Endothelial cell of umbilical vein (primary cell): ENCODE results near the gene KCTD20. TPM values are rescaled to one million over a fixed set of nuclear protein-coding genes. Genes with fewer than 3 reads are reported as not detected.

ENCODE experiments used
- BruUV-seq: library from RNA; stranded (reverse); fragments of 400-500 nt; replicated peaks from 2 replicates; lab custom pipeline; 2021; lab: Mats Ljungman, UMichigan
- CTCF ChIA-PET: fragments of 300-600, 350-600 bp; sonication (Branson Sonifier 250); formaldehyde crosslinking; loops from one replicate; lab custom pipeline; 2021; ENCODE audit warnings: antibody characterized with exemption, inconsistent platforms; lab: Charles Lee
- POLR2A ChIA-PET: fragments of 300-600, 350-600 bp; sonication (Branson Sonifier 250); formaldehyde crosslinking; loops from one replicate; lab custom pipeline; 2021; ENCODE audit warnings: antibody characterized with exemption, inconsistent platforms; lab: Charles Lee
- DNase-seq: peaks from one replicate; pipeline ENCODE4 v3.0.0-alpha.2; 2011; ENCODE audit warnings: low read depth, low spot score
- FAIRE-seq: peaks from 2 replicates; lab custom pipeline; 2011; peaks lifted over from hg19 to GRCh38; lab: Jason Lieb, UNC
- H2AFZ ChIP-seq: 2 replicates; pipeline ENCODE4 v1.6.0; 2012; ENCODE audit warnings: low read depth, low read length, control low read depth, inconsistent platforms
- H3K27ac ChIP-seq: 2 replicates; pipeline ENCODE4 v1.5.1; 2011; ENCODE audit warnings: low read depth, mild to moderate bottlenecking, control low read depth, low read length, moderate library complexity; ENCODE audit not compliant: insufficient read depth
- H3K27me3 ChIP-seq, 2 experiments: 2 replicates each; pipeline versions ENCODE4 v1.6.0 to v1.6.1; 2011; ENCODE audit warnings: low read length in 2 of 2, mixed read lengths in 1 of 2; ENCODE audit not compliant: control insufficient read depth in 2 of 2, insufficient read depth in 2 of 2
- H3K36me3 ChIP-seq, 2 experiments: 2 replicates in 1 of 2; 3 replicates in 1 of 2; pipeline ENCODE4 v1.5.1; 2011; ENCODE audit warnings: low read length in 2 of 2, mild to moderate bottlenecking in 1 of 2, moderate library complexity in 1 of 2; ENCODE audit not compliant: control insufficient read depth in 2 of 2, insufficient read depth in 2 of 2; ENCODE audit errors: extremely low read depth in 1 of 2
- H3K4me1 ChIP-seq: 3 replicates; pipeline ENCODE4 v1.5.1; 2011; ENCODE audit warnings: mild to moderate bottlenecking, low read length; ENCODE audit not compliant: control insufficient read depth, insufficient read depth; ENCODE audit errors: extremely low read depth
- H3K4me2 ChIP-seq: 2 replicates; pipeline ENCODE4 v1.6.1; 2011; ENCODE audit warnings: low read length, control low read depth, mixed read lengths; ENCODE audit not compliant: insufficient read depth
- H3K4me3 ChIP-seq, 3 experiments: fragments of 200-600 bp in 1 of 3; sonication (generic), shearing (Covaris generic) in 1 of 3; replicated peaks in 1 of 3; 2 replicates each; pipeline ENCODE4 v1.5.1; 2011 to 2016; ENCODE audit warnings: control low read depth in 3 of 3, low read length in 3 of 3, mild to moderate bottlenecking in 2 of 3, inconsistent platforms in 1 of 3, low read depth in 1 of 3, moderate library complexity in 1 of 3; ENCODE audit not compliant: insufficient read depth in 1 of 3
- H3K79me2 ChIP-seq: 2 replicates; pipeline ENCODE4 v1.6.0; 2012; ENCODE audit warnings: low read length, inconsistent platforms; ENCODE audit not compliant: control insufficient read depth, insufficient read depth
- H3K9ac ChIP-seq: replicated peaks from 2 replicates; pipeline ENCODE3; 2011; ENCODE audit warnings: low read length, control low read depth; ENCODE audit not compliant: insufficient read depth; ENCODE audit errors: extremely low read depth
- H3K9me1 ChIP-seq: replicated peaks from 3 replicates; pipeline ENCODE4 v1.6.0; 2011; ENCODE audit warnings: mild to moderate bottlenecking, low read length; ENCODE audit not compliant: control insufficient read depth, insufficient read depth; ENCODE audit errors: extremely low read depth
- H3K9me3 ChIP-seq: replicated peaks from 2 replicates; pipeline ENCODE4 v1.5.1; 2012; ENCODE audit warnings: low read length, inconsistent platforms; ENCODE audit not compliant: control insufficient read depth, insufficient read depth
- H4K20me1 ChIP-seq: replicated peaks from 2 replicates; pipeline ENCODE3; 2011; ENCODE audit warnings: mild to moderate bottlenecking, low read length; ENCODE audit not compliant: control insufficient read depth, insufficient read depth; ENCODE audit errors: extremely low read depth
- EZH2 ChIP-seq: IDR thresholded peaks from 2 replicates; pipeline ENCODE4 v1.6.1; 2012; ENCODE audit warnings: borderline replicate concordance, low read depth, mild to moderate bottlenecking, moderate library complexity, low read length, inconsistent platforms; ENCODE audit not compliant: severe bottlenecking
- JUN ChIP-seq: IDR thresholded peaks from 2 replicates; pipeline ENCODE4 v1.6.1; 2011; ENCODE audit warnings: borderline replicate concordance, low read depth; ENCODE audit not compliant: insufficient read length, insufficient read depth
- MYC ChIP-seq: IDR thresholded peaks from one replicate; pipeline ENCODE4 v1.6.1; 2011; ENCODE audit warnings: mild to moderate bottlenecking, low read depth, low read length
- POLR2A ChIP-seq: IDR thresholded peaks from 2 replicates; pipeline ENCODE4 v1.6.1; 2012; ENCODE audit warnings: low read depth, mild to moderate bottlenecking, control low read depth, low read length
- dilution Hi-C: fragments of 300-500 bp; cut with MboI; formaldehyde crosslinking; loops from one replicate; pipeline ENCODE4 v1.15.0; 2019; ENCODE audit warnings: low sequenced_read_pairs; ENCODE audit not compliant: extremely low pct_ligation_motif_present
- intact Hi-C: fragments of 100-400 bp; cut with micrococcal nuclease; formaldehyde crosslinking; loops from one replicate; pipeline ENCODE4 v1.10.0; 2022
- polyA plus RNA-seq, 4 experiments: library from polyadenylated mRNA; depleted of rRNA in 3 of 4; stranded (reverse) in 3 of 4; unstranded in 1 of 4; fragments of >200 nt; gene quantifications; 2 replicates each; pipeline versions ENCODE4 v1.2.1 to v1.2.3, GENCODE V29; 2011 to 2012; ENCODE audit warnings: missing spikeins in 1 of 4
- total RNA-seq: library from RNA; stranded (reverse); gene quantifications from 2 replicates; pipeline ENCODE4 v1.2.3, GENCODE V29; 2021
- TF ChIP-seq, protein P1 (sequence below): IDR thresholded peaks from 2 replicates; pipeline ENCODE4 v1.6.1; 2011; ENCODE audit not compliant: insufficient read depth, insufficient read length

Gene KCTD20
- total and polyA plus RNA-seq, 2 donors (not counting 3 experiments of a cell fraction or from before 2014, with no cell fraction given): 26.2 to 47.2 TPM

DNA sequence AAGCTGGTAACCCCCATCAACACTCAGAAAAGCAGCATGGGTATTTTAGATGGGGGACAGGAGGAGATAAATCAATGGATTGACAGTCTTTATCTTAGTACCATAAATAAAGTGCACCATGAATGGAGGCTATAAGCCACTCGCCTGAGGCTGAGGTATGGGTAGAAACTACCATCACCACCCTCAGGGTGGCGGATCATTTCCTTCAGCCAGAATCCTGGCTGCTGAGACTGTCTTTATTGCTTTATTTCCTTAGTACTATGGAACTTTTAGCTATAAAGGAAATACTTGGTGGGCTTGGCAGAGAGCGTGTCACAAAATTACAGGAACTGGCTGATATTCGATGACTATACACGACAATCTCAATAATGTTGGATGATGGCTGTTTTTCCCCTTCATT is 52.3 kb downstream of the KCTD20 start:
- FAIRE-seq: no peak
- Histone ChIP-seq H3K36me3 (peaks cover 6 to 12% of the 10 kb centered on the region in 2 experiments), H2AFZ (no peak overlapping the region), H3K9me3 (no peaks in the 10 kb centered on the region), H3K4me1 (no peaks in the 10 kb centered on the region), H3K79me2 (no peaks in the 10 kb centered on the region), H3K4me3 (no peak overlapping the region), H4K20me1 (no peaks in the 10 kb centered on the region), H3K9me1 (no peaks in the 10 kb centered on the region), H3K4me2 (no peak overlapping the region), H3K27ac (no peak overlapping the region), H3K27me3 (no peaks in the 10 kb centered on the region), H3K9ac (no peak overlapping the region)
- ChIA-PET CTCF (interaction anchor here (1.1 to 1.3 kb wide), 2 partner anchors 17 to 193 kb away, joined by 3 to 4 read pairs; no protein-coding TSS in a partner anchor), POLR2A (no interaction called here)
- dilution Hi-C loops (no loop called here), intact Hi-C loops (no loop called here)
- no peak for TF ChIP-seq POLR2A
- no peak for TF ChIP-seq EZH2
- TF ChIP-seq, protein P1, sequence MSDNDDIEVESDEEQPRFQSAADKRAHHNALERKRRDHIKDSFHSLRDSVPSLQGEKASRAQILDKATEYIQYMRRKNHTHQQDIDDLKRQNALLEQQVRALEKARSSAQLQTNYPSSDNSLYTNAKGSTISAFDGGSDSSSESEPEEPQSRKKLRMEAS: no peak
- DNase-seq: no peak
- BruUV-seq: no TSS peak

DNA sequence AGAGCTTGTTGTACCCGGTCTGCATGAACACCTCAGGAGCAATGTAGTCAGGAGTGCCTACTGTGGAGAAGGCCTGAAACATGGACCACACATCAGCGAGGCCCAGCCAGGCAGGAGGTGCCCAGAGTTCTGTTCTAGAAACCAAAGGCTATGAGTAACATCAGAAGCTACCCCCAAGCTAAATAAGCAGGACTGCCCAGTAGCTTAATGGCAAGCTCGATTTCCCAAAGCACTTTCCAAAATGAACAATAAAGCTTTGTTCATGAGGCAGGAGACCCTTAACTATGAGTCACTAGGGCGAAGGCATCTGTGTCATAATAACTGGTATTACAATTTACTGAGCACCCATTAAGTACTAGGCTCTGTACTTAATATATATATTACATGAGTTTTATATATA is 57.1 kb downstream of the KCTD20 start:
- no peak overlapping the region for H3K4me2 ChIP-seq
- H3K36me3 ChIP-seq: peaks cover 7 to 11% of the 10 kb centered on the region in 2 experiments
- DNase-seq (no peak), FAIRE-seq (no peak)
- H3K9ac ChIP-seq: no peak overlapping the region
- no peaks in the 10 kb centered on the region for H3K79me2 ChIP-seq
- H3K9me1 ChIP-seq: no peaks in the 10 kb centered on the region
- ChIA-PET CTCF (interaction anchor here (0.7 to 1.0 kb wide), 2 partner anchors 22 to 52 kb away, joined by 3 to 5 read pairs; no protein-coding TSS in a partner anchor), POLR2A (no interaction called here)
- dilution Hi-C loops: no loop called here
- no peaks in the 10 kb centered on the region for H4K20me1 ChIP-seq
- intact Hi-C loops: no loop called here
- H3K27ac ChIP-seq: no peak overlapping the region
- H3K4me1 ChIP-seq: no peaks in the 10 kb centered on the region
- H3K4me3 ChIP-seq: no peak overlapping the region
- no peak overlapping the region for H2AFZ ChIP-seq
- H3K9me3 ChIP-seq: no peaks in the 10 kb centered on the region
- BruUV-seq: no TSS peak
- TF ChIP-seq JUN (no peak), MYC (no peak), POLR2A (no peak)
- no peaks in the 10 kb centered on the region for H3K27me3 ChIP-seq
